Stimulated activated naive CD4-positive, alpha-beta T cell treated with Interleukin-2 at 50 U/mL for 16 hours (primary cell): ENCODE results near the gene DBN1.
A peak's percentile ranks its signal among the peaks of the same experiment; 100 is the strongest.
"Not testable (repeated sequence)": the region's sequence is repeated elsewhere in the genome, so short reads cannot be mapped to it uniquely, and the experiment has no call there.

ENCODE experiments used
- DNase-seq: peaks from one replicate; lab custom pipeline; 2025; lab: John Stamatoyannopoulos, UW

The DBN1 gene

DNA sequence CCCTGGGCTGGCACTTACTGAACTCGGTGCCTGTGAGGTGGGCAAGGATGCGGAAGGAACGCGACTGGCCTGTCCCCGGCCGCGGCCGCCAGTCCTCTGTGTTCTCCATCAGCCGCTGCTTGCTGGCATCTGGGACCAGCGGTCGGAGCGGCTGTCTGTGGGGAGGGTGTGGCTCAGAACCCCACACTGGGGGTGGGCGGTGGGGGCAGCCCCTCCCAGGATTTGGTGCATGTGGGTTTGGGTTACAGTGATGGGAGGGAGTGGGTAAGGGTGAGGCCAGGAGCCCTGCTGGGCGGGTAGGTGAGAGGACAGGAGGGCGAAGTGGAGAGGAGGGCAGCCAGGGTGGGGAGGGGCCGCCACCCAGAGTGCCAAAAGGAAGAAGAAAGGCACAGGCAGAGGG, 17.6 kb upstream of the DBN1 start:
- no peak for DNase-seq

- no peak for DNase-seq
These were observed 17.0 kb upstream of the DBN1 start for GRCh38 chr5:177490311-177490991.

DNA sequence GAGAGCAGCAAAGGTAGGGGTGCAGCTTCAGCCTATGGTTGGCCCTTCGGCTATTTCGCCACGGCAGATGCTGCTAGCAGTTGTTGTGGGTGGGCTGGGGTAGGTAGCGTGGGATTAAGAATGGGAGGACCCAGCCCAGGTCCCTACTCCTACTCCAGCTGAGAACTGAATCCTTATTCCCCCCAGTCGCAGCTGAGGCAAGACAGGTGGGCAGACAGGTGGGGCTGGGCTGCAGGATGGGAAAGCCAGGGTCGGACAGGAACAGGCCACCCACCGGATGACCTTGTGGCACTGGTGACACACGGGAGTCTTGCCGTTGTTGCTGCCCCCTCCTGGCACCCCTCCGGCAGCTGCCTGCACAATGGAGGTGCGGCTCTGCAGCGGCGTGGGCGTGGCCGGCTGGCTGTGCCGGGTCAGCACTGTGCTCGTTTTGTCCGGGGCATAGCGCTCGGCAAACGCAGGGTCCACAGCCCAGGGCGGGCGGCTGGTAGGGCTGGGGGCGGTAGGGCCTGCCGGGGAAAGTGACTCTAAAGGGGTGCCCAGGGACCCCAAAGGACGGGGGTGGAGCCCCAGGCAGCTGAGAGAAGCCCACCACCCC, 15.8 kb upstream of the DBN1 start:
- DNase-seq = no peak

- DNase-seq = no peak
These were observed 14.5 kb upstream of the DBN1 start for GRCh38 chr5:177487975-177488374.

DNA sequence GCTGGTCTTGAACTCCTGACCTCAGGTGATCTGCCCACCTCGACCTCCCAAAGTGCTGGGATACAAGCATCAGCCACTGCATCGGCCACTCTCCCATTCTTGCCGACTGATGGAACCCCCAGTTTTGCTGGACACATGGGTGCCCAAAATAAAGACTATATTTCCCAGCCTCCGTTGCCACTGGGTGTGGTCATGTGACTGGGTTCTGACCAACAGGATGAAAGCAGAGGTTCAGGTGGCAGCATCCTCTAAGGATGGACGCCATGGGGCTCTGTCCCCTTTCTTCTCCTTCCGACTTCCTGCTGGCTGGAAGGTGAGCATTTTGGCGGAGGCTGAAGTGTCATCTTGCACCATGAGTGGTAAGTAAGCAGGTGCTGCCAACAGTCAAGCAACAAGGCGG, 13.7 kb upstream of the DBN1 start:
- no peak for DNase-seq

GRCh38 chr5:177486256-177486655, 12.8 kb upstream of the DBN1 start:
- DNase-seq = no peak

GRCh38 chr5:177485753-177486152, 12.3 kb upstream of the DBN1 start:
- not testable (repeated sequence) for DNase-seq

DNA sequence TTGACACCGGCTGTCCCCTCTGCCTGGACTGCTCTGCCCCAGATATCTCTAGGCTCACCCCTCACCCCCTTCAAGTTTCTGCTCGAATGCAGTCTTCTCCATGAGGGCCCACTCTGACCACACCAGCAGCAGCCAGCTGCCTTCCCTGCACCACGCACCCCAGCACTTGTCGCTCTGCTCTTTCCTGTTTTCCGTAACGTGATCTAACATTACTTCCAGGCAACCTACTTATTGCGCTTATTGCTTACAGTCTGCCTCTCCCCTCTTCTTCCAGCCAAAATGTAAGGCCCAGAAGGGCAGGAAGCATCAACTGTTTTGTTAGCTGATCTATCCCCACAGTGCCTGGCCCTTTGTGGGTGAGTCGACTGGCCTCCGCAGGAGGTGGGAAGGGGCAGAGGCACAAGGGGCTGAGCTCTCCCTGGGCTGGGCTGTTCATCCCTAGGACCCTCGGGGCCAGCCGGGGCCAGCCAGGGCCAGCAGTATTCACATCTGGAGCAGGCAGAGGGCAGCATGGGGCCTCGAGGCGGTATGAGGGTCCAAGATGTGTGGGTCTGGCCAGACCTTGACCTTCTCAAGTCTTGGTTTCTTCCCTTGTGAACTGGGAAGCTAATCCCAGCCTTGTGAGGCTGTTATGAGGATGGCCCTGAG, 11.6 kb upstream of the DBN1 start:
- DNase-seq = no peak

DNA sequence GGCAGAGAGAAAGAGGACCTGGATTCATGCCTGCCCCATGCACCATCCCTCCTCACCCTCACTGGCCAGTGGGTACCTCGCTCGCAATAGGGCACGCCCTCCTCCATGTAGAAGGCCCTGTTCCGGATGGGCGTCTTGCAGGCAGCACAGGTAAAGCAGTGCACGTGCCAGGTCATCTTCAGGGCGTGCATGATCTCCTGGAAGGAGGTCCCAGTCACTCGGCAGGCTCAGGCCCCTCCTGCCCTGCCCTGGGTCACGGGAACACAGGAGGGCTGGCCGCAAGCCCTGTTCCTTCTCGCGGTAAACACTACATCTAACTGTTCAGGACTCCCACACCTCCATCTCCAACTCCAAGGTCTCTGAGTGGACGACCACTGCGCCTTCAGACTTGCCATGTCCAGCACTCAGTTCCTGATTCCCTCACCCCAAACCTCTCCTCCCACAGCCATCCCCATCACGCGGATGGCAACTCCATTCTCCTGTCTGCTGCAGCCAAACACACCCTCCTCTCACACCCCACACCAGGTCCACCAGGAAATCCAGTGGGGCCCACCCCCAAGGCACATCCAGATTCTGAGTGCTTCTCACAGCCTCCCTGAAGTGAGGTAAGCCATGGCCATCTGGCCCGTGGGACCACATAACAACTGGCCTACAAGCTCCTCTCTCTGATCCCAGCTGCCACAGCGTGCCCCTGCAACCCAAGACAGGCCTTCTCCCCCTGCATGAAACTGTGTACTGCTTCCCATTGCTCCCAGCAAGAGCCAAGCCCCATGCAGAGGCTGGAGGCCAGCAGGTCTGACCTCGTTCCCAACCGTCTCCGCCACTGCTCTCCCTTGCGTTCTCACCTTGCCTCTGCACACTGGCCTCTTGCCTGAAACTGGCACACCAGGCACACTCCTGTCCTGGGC, 10.8 kb upstream of the DBN1 start:
- no peak for DNase-seq

DNA sequence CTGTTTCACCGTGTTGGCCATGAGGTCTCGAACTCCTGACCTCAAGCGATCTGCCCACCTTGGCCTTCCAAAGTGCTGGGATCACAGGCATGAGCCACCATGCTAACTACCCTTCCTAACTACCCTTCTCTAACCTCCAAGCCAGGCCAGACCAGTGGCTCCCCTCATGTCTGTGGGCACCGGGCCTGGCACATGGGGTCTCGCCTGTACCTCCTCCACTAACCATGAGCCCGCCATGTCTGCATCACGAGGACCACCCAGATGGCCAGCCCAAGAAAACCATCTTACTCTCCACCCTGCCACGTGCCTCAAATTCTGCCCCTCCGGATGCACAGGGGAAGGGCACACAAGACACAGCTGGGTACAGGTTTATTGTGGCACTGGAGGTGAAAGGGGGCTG, 9.6 kb upstream of the DBN1 start:
- no peak for DNase-seq

DNA sequence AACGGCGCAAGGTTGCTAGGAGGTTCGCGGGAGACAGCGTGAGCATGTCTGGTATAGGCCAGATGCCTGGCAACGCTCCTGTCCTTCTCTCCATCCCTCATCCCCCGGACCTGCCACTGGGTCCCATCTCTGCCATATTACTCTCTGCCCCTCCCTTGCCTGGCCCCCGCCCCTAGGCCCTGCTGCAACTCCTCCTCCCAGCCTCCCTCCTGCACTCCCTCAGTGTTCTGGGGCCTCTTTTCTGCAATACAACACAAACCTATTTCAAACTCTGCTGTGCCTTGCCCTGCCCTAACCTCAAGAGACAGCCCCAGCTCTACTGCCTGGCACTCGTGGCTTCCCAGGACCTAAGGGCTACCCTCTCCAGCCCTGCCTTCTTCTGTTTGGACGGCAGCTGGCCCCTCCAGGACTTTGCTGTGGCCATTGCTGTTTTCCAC, 8.9 kb upstream of the DBN1 start:
- no peak for DNase-seq

DNA sequence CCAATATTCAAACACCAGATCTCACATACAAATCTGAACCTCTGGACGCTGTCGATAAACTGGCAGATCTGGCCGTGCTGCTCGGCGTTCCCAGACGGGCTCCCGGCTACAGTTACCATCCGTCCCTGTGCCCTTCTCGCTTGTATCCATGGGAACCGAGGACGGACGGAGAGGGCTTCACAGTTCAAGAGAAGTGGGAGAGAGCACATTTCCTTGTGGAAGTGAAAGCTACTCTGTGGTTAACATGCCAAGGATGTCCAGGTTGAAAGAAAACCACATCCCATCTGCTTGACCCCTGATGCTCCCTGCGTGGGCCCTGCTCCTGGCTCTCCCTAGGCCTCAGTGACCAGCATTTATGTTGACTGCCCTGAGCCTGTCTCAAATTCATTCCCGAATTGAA, 6.3 kb upstream of the DBN1 start:
- DNase-seq = no peak

GRCh38 chr5:177478711-177479646, 5.5 kb upstream of the DBN1 start:
- peak; percentile 24 for DNase-seq

DNA sequence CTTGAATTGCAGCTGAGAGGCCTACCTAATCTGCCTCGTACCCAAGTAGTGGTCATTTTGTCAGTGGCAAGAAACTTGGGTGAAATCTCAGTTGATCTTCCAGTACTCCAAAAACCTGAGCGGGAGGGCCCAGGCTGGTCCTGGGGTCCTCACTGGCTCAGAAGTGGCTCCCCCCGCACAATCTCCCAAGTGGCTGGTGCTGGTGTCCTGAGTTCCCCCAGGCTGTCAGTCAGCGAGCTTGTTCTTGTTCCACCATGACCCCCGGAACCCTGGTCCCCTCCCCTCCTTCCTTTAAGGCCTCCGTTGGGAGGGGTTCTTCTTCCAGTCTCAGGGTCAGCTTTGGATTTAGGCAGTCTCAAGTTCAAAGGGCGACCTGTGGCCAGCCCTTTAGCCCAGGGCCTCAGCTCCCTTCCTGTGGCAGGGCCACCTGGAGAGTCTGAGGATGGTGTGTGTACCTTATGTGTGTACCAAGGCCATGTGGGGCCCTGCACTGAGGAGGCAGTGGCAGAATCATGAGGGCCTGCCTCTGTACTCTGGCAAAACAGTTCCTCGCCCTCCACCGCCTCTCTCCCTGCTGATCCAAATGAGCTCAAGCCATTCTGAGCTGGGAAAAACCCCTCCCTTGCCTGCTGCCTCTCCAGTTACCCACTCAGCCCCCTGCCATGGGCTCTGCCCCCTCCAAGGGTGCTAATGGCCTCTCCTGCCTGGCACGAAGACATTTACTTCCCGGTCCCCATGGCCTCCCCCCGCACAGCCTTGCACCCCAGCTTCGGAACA, 4.5 kb upstream of the DBN1 start:
- DNase-seq = no peak

DNA sequence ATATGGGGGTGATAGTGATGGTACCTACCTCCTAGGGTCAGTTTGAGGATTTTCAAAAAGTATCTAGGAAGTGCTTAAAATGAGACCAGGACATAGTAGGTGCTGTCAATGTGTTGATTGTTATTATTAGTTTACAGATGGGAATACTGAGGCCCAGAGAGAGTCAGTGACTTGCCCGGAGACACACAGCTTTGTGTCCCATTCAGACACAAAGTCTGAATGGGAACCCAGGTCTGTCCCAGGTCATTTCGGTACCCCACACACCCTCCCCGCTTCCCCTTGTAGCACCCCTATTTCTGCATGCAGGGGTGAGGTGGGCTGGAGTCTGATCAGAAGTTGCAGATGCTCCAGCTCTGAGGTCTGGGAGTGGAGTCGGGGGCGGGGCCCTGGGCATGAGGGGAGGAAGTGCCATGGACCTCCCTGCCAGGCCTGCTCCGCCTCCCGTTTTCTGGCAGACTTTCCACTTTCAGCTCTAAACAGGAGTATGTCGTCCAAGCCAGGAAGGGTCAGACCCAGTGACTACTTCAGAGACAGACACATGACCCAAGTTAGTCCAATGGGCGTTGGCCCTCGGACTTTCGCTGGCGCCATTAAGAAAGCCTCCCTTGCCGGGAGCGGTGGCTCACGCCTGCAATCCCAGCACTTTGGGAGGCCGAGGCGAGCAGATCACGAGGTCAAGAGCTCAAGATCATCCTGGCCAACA, 3.2 kb upstream of the DBN1 start:
- no peak for DNase-seq

- no peak for DNase-seq
These were observed 2.4 kb upstream of the DBN1 start for GRCh38 chr5:177475563-177476427.

GRCh38 chr5:177474846-177475562, 1.6 kb upstream of the DBN1 start:
- no peak for DNase-seq

DNA sequence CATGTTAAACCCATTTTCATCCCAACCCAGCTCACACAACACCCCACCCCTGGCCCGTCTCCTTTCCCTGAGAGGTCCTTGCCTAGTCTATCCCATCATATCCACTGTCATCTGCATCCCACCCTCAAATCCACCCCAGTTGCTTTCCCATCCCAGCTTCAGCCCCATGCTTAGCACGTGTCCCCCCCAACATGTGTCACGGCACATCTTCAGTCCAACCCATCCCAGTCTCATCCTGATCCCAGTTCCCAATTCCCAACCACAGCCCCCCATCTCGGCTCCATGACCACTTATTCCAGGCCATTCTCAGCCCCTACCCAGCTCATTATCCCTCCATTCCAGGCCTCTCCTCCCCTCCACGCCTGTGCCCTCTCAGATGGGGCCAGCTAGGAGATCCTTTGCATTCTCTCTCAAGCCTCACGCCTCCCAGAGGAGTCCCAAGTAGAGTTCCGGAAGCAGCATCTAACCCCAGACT, 605 bp upstream of the DBN1 start:
- no peak for DNase-seq
